Hepatocyte (in vitro differentiated cells): ENCODE results near the gene RIMBP2.

Source experiments
- EZH2phosphoT487 ChIP-seq: fragments of 200-600 bp; sonication (generic); IDR thresholded peaks from one replicate; pipeline ENCODE4 v1.6.1; 2018; ENCODE audit warnings: antibody characterized with exemption, mild to moderate bottlenecking, low read depth, moderate library complexity; ENCODE audit not compliant: unreplicated experiment, severe bottlenecking
- TF ChIP-seq, protein P1 (sequence below): fragments of 200-600 bp; sonication (generic); IDR thresholded peaks from 2 replicates; pipeline ENCODE4 v1.5.1; 2016; ENCODE audit warnings: antibody characterized with exemption, mild to moderate bottlenecking; ENCODE audit not compliant: poor library complexity

DNA sequence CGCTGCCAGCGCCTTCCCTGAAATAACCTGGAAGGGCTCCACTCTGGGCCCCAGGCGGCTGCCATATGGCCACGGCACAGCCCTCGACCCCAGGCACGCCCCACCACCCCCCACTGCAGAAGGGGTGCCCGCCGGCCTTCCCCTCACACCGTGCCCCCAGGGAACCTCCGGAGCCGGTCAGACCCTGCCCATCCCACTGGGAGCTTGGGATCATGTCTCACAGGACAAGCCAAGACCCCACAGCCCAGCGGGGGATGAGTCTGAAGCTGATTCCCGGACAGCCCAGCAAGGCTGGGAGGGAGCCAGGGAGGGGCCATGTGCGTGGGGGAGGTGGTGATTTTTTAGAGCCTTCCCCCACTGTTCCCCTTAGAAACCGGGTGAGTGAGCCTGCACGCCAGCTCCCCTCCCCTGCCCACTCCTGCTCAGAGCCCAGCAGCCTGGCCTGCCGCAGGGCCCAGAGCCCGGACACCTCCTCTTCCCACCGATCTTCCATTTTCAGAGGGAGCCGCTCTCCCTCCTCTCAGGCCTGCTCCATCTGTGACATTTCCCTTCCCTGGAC, 1.4 kb downstream of the RIMBP2 start:
- TF ChIP-seq, protein P1, sequence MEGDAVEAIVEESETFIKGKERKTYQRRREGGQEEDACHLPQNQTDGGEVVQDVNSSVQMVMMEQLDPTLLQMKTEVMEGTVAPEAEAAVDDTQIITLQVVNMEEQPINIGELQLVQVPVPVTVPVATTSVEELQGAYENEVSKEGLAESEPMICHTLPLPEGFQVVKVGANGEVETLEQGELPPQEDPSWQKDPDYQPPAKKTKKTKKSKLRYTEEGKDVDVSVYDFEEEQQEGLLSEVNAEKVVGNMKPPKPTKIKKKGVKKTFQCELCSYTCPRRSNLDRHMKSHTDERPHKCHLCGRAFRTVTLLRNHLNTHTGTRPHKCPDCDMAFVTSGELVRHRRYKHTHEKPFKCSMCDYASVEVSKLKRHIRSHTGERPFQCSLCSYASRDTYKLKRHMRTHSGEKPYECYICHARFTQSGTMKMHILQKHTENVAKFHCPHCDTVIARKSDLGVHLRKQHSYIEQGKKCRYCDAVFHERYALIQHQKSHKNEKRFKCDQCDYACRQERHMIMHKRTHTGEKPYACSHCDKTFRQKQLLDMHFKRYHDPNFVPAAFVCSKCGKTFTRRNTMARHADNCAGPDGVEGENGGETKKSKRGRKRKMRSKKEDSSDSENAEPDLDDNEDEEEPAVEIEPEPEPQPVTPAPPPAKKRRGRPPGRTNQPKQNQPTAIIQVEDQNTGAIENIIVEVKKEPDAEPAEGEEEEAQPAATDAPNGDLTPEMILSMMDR, result no peak
- no peak for TF ChIP-seq EZH2phosphoT487
